GM18868 (cell line): Measurements from ENCODE around the gene MCF2L.

ENCODE experiments used
- ATAC-seq: cut with Tn5 transposase; IDR thresholded peaks from one replicate; pipeline ENCODE4 v1.9.1; 2021; ENCODE audit warnings: mild to moderate bottlenecking, moderate library complexity; ENCODE audit not compliant: unreplicated experiment

MCF2L gene

GRCh38 chr13:113143466-113144254 is 174.6 kb downstream of the MCF2L start:
- ATAC-seq = no peak

- ATAC-seq = no peak
Observed at GRCh38 chr13:113144255-113144629, 175.2 kb downstream of the MCF2L start.

DNA sequence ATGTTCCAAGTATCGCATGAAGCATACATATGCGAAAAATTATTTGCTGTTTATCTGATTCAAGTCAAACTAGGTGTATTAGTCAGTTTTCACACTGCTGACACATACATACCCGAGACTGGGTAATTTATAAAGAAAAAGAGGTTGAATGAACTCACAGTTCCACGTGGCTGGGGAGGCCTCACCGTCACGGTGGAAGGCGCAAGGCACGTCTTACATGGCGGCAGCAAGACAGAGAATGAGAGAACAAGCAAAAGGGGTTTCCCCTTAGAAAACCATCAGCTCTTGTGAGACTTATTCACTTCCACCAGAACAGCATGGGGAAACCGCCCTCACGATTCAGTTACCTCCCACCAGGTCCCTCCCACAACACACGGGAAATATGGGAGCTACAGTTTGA is 176.5 kb downstream of the MCF2L start:
- ATAC-seq = no peak

GRCh38 chr13:113145911-113146598 is 177.0 kb downstream of the MCF2L start:
- no peak for ATAC-seq

DNA sequence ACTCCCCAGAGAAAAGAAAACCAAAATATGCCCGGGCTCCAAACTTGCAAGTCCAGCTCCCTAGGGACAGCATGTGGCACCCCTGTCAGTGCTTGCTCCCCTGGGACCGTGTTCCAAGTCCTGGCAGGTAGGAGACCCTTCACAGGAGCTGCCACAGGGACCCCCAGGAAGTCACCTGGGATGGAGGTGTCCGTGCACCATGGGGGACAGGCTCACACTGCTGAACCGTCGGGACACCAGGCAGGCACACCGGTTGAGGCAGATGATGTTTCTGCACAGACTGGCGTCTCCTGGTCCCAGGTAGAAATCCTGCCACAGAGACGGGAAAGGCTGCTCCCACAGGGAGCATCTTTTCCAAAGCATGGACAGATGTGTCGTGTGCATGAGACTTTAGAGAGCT is 177.7 kb downstream of the MCF2L start:
- ATAC-seq = no peak

DNA sequence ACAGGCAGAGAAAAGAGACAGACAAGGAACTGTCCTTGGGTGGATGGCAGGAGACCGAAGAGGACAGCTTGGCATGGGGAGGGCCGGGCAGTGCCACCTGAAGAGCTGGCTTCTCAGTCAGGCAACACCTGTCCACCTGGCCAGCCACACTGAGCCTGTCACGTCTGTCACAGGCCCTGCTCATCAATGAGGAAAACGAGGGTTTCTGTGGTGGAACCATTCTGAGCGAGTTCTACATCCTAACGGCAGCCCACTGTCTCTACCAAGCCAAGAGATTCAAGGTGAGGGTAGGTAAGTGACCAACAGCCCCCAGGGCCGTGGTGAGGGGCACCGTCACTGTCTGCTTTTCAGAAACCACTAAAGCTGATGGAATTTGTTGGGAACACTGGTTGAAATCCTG is 178.2 kb downstream of the MCF2L start:
- ATAC-seq = no peak

GRCh38 chr13:113148407-113148806 is 179.4 kb downstream of the MCF2L start:
- ATAC-seq = no peak

DNA sequence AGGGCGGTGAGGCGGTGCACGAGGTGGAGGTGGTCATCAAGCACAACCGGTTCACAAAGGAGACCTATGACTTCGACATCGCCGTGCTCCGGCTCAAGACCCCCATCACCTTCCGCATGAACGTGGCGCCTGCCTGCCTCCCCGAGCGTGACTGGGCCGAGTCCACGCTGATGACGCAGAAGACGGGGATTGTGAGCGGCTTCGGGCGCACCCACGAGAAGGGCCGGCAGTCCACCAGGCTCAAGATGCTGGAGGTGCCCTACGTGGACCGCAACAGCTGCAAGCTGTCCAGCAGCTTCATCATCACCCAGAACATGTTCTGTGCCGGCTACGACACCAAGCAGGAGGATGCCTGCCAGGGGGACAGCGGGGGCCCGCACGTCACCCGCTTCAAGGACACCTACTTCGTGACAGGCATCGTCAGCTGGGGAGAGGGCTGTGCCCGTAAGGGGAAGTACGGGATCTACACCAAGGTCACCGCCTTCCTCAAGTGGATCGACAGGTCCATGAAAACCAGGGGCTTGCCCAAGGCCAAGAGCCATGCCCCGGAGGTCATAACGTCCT is 180.0 kb downstream of the MCF2L start:
- no peak for ATAC-seq
